GM20000 (cell line): Measurements from ENCODE around the gene HOGA1.

ENCODE experiments used
- DNase-seq: peaks from one replicate; pipeline ENCODE4 v3.0.0; 2012; ENCODE audit warnings: low spot score
- CTCF ChIP-seq: IDR thresholded peaks from 2 replicates; pipeline ENCODE4 v1.5.1; 2012; ENCODE audit warnings: mild to moderate bottlenecking, control low read depth; ENCODE audit errors: extremely low read depth, missing control alignments

HOGA1 gene

GRCh38 chr10:97651773-97652172, 67.6 kb downstream of the HOGA1 start:
- DNase-seq, result no peak
- no peak for TF ChIP-seq CTCF

- DNase-seq, result no peak
- no peak for TF ChIP-seq CTCF
Observed at GRCh38 chr10:97656777-97657176, 72.6 kb downstream of the HOGA1 start.

DNA sequence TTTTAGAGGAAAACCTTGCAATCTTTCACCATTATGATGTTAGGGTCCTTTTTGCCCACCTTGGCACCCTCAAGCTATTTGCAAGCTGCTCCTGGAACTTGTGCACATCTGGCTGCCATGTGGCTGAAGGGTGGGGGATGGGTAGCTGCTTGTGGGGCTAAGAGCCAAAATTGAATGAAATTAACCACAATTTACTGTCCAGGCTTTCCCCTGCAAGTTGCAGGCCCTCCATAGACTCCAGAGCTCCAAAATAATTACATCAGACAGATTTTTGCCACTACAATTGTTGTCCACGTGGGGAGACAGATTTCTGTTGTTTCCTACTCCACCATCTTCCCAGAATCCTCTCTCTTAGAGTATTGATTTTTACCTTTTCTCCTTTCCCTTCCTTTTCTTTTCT, 75.4 kb downstream of the HOGA1 start:
- DNase-seq, result no peak
- TF ChIP-seq CTCF, result no peak
